ENCODE results near the gene TRAPPC2B.

DNA sequence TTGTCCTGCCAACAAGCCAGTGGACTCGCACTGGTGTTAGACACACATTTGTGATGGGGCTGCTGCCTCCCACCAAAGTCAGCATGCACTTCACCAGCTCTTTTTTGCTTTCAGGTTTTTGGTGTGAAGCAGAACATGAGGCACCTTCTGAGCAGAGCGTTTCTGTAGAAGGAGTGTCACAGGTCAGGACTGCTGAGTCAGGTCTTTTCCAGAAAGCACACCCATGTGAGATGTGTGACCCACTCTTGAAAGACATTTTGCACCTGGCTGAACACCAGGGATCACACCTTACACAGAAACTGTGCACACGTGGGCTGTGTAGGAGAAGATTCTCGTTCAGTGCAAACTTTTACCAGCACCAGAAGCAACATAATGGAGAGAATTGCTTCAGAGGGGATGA lies 7.4 kb upstream of the TRAPPC2B start:
- no peak for TF ChIP-seq EZH2 (IDR thresholded peaks at IDR 0.05; ENCODE audit: low read length)
- TF ChIP-seq, protein P1, sequence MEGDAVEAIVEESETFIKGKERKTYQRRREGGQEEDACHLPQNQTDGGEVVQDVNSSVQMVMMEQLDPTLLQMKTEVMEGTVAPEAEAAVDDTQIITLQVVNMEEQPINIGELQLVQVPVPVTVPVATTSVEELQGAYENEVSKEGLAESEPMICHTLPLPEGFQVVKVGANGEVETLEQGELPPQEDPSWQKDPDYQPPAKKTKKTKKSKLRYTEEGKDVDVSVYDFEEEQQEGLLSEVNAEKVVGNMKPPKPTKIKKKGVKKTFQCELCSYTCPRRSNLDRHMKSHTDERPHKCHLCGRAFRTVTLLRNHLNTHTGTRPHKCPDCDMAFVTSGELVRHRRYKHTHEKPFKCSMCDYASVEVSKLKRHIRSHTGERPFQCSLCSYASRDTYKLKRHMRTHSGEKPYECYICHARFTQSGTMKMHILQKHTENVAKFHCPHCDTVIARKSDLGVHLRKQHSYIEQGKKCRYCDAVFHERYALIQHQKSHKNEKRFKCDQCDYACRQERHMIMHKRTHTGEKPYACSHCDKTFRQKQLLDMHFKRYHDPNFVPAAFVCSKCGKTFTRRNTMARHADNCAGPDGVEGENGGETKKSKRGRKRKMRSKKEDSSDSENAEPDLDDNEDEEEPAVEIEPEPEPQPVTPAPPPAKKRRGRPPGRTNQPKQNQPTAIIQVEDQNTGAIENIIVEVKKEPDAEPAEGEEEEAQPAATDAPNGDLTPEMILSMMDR (optimal IDR thresholded peaks at IDR 0.05 in 1 of 3, IDR thresholded peaks at IDR 0.05 in 1 of 3, conservative IDR thresholded peaks at IDR 0.05 in 1 of 3; ENCODE audit: extremely low read depth in 1 of 3, insufficient read depth in 2 of 3, low read length in 3 of 3) = no peak

Data from keratinocyte (primary cell).